ENCODE measurements around the gene BIK. TPM values are rescaled to one million over a fixed set of nuclear protein-coding genes. Genes with fewer than 3 reads are reported as not detected.

BIK gene
- polyA plus RNA-seq, 5 donors, result 0.70 to 1.5 (median 1.1) TPM

- no peak for DNase-seq
Observed at GRCh38 chr22:43159484-43160178, 49.1 kb downstream of the BIK start.

- DNase-seq, result no peak
Observed at GRCh38 chr22:43160497-43161126, 50.1 kb downstream of the BIK start.

GRCh38 chr22:43162412-43163150 is 52.0 kb downstream of the BIK start:
- DNase-seq, result no peak

- DNase-seq, result no peak
Observed at GRCh38 chr22:43163241-43163795, 52.8 kb downstream of the BIK start.

- no peak for DNase-seq
Observed at GRCh38 chr22:43164636-43165035, 54.1 kb downstream of the BIK start.

- DNase-seq, result no peak
Observed at GRCh38 chr22:43166132-43166930, 55.8 kb downstream of the BIK start.

GRCh38 chr22:43167001-43167589 is 56.5 kb downstream of the BIK start:
- DNase-seq, result no peak

GRCh38 chr22:43168471-43169309 is 58.1 kb downstream of the BIK start:
- DNase-seq, result no peak

- DNase-seq, result no peak
Observed at GRCh38 chr22:43169310-43170130, 59.0 kb downstream of the BIK start.

- no peak for DNase-seq
Observed at GRCh38 chr22:43170131-43170480, 59.6 kb downstream of the BIK start.

GRCh38 chr22:43171019-43171491 is 60.5 kb downstream of the BIK start:
- DNase-seq, result no peak

GRCh38 chr22:43171607-43172006 is 61.1 kb downstream of the BIK start:
- DNase-seq, result no peak

GRCh38 chr22:43172191-43172590 is 61.6 kb downstream of the BIK start:
- no peak for DNase-seq

GRCh38 chr22:43173566-43173965 is 63.0 kb downstream of the BIK start:
- DNase-seq, result no peak

- DNase-seq, result no peak
Observed at GRCh38 chr22:43173976-43174720, 63.6 kb downstream of the BIK start.

GRCh38 chr22:43174941-43175531 is 64.5 kb downstream of the BIK start:
- DNase-seq, result no peak

GRCh38 chr22:43176090-43176489 is 65.5 kb downstream of the BIK start:
- DNase-seq, result no peak

GRCh38 chr22:43177479-43177878 is 66.9 kb downstream of the BIK start:
- no peak for DNase-seq
